WTC11 (cell line): ENCODE measurements around the gene RBL1. TPM values are rescaled to one million over a fixed set of nuclear protein-coding genes. Genes with fewer than 3 reads are reported as not detected.

Experiments used
- ATAC-seq: fragments of 200-7000 bp; cut with Tn5 transposase; 2 replicates; pipeline ENCODE4 v1.10.0; 2021; ENCODE audit warnings: mild to moderate bottlenecking, moderate library complexity
- CTCF ChIA-PET: fragments of 300-600 bp; sonication (Branson Sonifier 250); formaldehyde crosslinking; loops from one replicate; lab custom pipeline; 2021; ENCODE audit warnings: antibody characterized with exemption; lab: Charles Lee
- POLR2A ChIA-PET: fragments of 350-600 bp; sonication (Branson Sonifier 250); formaldehyde crosslinking; loops from one replicate; lab custom pipeline; 2021; ENCODE audit warnings: antibody characterized with exemption; lab: Charles Lee
- DNase-seq: peaks from one replicate; pipeline ENCODE4 v3.0.0; 2021; ENCODE audit warnings: low spot score
- H3K27ac Mint-ChIP-seq: 2 replicates; pipeline ENCODE4 v1.8.0; 2021; ENCODE audit warnings: mixed read lengths
- H3K27me3 Mint-ChIP-seq: 2 replicates; pipeline ENCODE4 v1.8.0; 2021; ENCODE audit warnings: low read depth, mild to moderate bottlenecking, moderate library complexity, mixed read lengths
- H3K36me3 Mint-ChIP-seq: 2 replicates; pipeline ENCODE4 v1.8.0; 2021; ENCODE audit warnings: mixed read lengths
- H3K4me1 Mint-ChIP-seq: 2 replicates; pipeline ENCODE4 v1.8.0; 2022; ENCODE audit warnings: mixed read lengths
- H3K4me3 Mint-ChIP-seq: 2 replicates; pipeline ENCODE4 v1.8.0; 2021; ENCODE audit warnings: mild to moderate bottlenecking, moderate library complexity, mixed read lengths
- H3K9me3 Mint-ChIP-seq: 2 replicates; pipeline ENCODE4 v1.8.0; 2021; ENCODE audit warnings: mixed read lengths
- ATF2 ChIP-seq: sonication (generic); formaldehyde crosslinking; IDR thresholded peaks from 2 replicates; pipeline ENCODE4 v1.8.1; 2022; ENCODE audit warnings: low read depth, missing genetic modification reagents, borderline replicate concordance
- CBFB ChIP-seq: sonication (generic); formaldehyde crosslinking; IDR thresholded peaks from 2 replicates; pipeline ENCODE4 v1.8.1; 2022; ENCODE audit warnings: mild to moderate bottlenecking, low read depth, missing genetic modification reagents
- E2F5 ChIP-seq: sonication (generic); formaldehyde crosslinking; IDR thresholded peaks from 2 replicates; pipeline ENCODE4 v1.8.1; 2022; ENCODE audit warnings: mild to moderate bottlenecking, moderate library complexity, missing genetic modification reagents
- EMX1 ChIP-seq: fragments of 250-450 bp; sonication (Bioruptor Pico); IDR thresholded peaks from 2 replicates; pipeline ENCODE4 v1.8.0; 2021; ENCODE audit warnings: mild to moderate bottlenecking
- GTF2I ChIP-seq: fragments of 250-450 bp; sonication (Bioruptor Pico); conservative IDR thresholded peaks from 2 replicates; pipeline ENCODE4 v1.4.0; 2021; ENCODE audit warnings: mild to moderate bottlenecking
- HMGA2 ChIP-seq: fragments of 250-450 bp; sonication (Bioruptor Pico); IDR thresholded peaks from 2 replicates; pipeline ENCODE4 v1.4.0; 2021; ENCODE audit warnings: mild to moderate bottlenecking, moderate library complexity
- MXD4 ChIP-seq: fragments of 250-450 bp; sonication (Bioruptor Pico); IDR thresholded peaks from 2 replicates; pipeline ENCODE4 v1.8.0; 2021; ENCODE audit warnings: mild to moderate bottlenecking, moderate library complexity, borderline replicate concordance
- TP53 ChIP-seq: sonication (generic); formaldehyde crosslinking; IDR thresholded peaks from 2 replicates; pipeline ENCODE4 v1.8.1; 2023; ENCODE audit warnings: mild to moderate bottlenecking, missing genetic modification reagents
- ZNF281 ChIP-seq: sonication (generic); formaldehyde crosslinking; IDR thresholded peaks from 2 replicates; pipeline ENCODE4 v1.8.0; 2023; ENCODE audit warnings: mild to moderate bottlenecking, missing genetic modification reagents
- ZNF396 ChIP-seq: fragments of 250-450 bp; sonication (Bioruptor Pico); IDR thresholded peaks from 2 replicates; pipeline ENCODE4 v1.8.0; 2021; ENCODE audit warnings: mild to moderate bottlenecking, moderate library complexity, borderline replicate concordance
- ZNF671 ChIP-seq: fragments of 250-450 bp; sonication (Bioruptor Pico); IDR thresholded peaks from 2 replicates; pipeline ENCODE4 v1.8.0; 2021; ENCODE audit warnings: mild to moderate bottlenecking
- total RNA-seq: library from RNA; stranded (reverse); gene quantifications from 3 replicates; pipeline ENCODE4 v1.2.3, GENCODE V29; 2021
- TF ChIP-seq, protein P1 (sequence below): sonication (generic); formaldehyde crosslinking; IDR thresholded peaks from 2 replicates; pipeline ENCODE4 v1.8.1; 2023; ENCODE audit warnings: mild to moderate bottlenecking, missing genetic modification reagents, moderate library complexity
- TF ChIP-seq, protein P2 (sequence below): fragments of 250-450 bp; sonication (Bioruptor Pico); IDR thresholded peaks from 2 replicates; pipeline ENCODE4 v2.1.2; 2022; ENCODE audit warnings: mild to moderate bottlenecking, moderate library complexity
- TF ChIP-seq, protein P3 (sequence below): sonication (generic); formaldehyde crosslinking; IDR thresholded peaks from 2 replicates; pipeline ENCODE4 v1.8.0; 2022; ENCODE audit warnings: mild to moderate bottlenecking, missing genetic modification reagents
- TF ChIP-seq, protein P4 (sequence below): fragments of 250-450 bp; sonication (Bioruptor Pico); IDR thresholded peaks from 2 replicates; pipeline ENCODE4 v1.9.0; 2021; ENCODE audit warnings: mild to moderate bottlenecking
- TF ChIP-seq, protein P5 (sequence below): sonication (generic); formaldehyde crosslinking; IDR thresholded peaks from 2 replicates; pipeline ENCODE4 v1.8.1; 2023; ENCODE audit warnings: mild to moderate bottlenecking, missing genetic modification reagents, borderline replicate concordance

Gene RBL1
- total RNA-seq, 1 experiment from 2014 or later, result 11.1 TPM

GRCh38 chr20:36956016-36956415 lies 139.8 kb downstream of the RBL1 start (continued):
- TF ChIP-seq ZNF281 (CRISPR knock-in tag) (no peak), ZNF671 (no peak), MXD4 (no peak), ATF2 (CRISPR knock-in tag) (no peak), GTF2I (CRISPR knock-in tag) (no peak), ZNF396 (CRISPR knock-in tag) (no peak), CBFB (CRISPR knock-in tag) (no peak)
- TF ChIP-seq, protein P1, sequence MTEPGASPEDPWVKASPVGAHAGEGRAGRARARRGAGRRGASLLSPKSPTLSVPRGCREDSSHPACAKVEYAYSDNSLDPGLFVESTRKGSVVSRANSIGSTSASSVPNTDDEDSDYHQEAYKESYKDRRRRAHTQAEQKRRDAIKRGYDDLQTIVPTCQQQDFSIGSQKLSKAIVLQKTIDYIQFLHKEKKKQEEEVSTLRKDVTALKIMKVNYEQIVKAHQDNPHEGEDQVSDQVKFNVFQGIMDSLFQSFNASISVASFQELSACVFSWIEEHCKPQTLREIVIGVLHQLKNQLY (CRISPR knock-in tag), result no peak
- TF ChIP-seq, protein P2, sequence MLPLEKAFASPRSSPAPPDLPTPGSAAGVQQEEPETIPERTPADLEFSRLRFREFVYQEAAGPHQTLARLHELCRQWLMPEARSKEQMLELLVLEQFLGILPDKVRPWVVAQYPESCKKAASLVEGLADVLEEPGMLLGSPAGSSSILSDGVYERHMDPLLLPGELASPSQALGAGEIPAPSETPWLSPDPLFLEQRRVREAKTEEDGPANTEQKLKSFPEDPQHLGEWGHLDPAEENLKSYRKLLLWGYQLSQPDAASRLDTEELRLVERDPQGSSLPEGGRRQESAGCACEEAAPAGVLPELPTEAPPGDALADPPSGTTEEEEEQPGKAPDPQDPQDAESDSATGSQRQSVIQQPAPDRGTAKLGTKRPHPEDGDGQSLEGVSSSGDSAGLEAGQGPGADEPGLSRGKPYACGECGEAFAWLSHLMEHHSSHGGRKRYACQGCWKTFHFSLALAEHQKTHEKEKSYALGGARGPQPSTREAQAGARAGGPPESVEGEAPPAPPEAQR (CRISPR knock-in tag), result no peak
- TF ChIP-seq, protein P3, sequence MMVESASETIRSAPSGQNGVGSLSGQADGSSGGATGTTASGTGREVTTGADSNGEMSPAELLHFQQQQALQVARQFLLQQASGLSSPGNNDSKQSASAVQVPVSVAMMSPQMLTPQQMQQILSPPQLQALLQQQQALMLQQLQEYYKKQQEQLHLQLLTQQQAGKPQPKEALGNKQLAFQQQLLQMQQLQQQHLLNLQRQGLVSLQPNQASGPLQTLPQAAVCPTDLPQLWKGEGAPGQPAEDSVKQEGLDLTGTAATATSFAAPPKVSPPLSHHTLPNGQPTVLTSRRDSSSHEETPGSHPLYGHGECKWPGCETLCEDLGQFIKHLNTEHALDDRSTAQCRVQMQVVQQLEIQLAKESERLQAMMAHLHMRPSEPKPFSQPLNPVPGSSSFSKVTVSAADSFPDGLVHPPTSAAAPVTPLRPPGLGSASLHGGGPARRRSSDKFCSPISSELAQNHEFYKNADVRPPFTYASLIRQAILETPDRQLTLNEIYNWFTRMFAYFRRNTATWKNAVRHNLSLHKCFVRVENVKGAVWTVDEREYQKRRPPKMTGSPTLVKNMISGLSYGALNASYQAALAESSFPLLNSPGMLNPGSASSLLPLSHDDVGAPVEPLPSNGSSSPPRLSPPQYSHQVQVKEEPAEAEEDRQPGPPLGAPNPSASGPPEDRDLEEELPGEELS (CRISPR knock-in tag), result no peak

- CTCF ChIA-PET, result no interaction called here
- POLR2A ChIA-PET, result no interaction called here
- ATAC-seq, result peak; percentile 5
- H3K27ac Mint-ChIP-seq, result peak overlapping the region; percentile 89
- DNase-seq, result no peak
- peak overlapping the region; percentile 88 for H3K4me3 Mint-ChIP-seq
- H3K9me3 Mint-ChIP-seq, result no peaks in the 10 kb centered on the region
- peaks cover 28% of the 10 kb centered on the region for H3K4me1 Mint-ChIP-seq
- no peaks in the 10 kb centered on the region; the same call in 1 of the 2 replicates for H3K27me3 Mint-ChIP-seq
- H3K36me3 Mint-ChIP-seq, result peaks cover 2% of the 10 kb centered on the region
- TF ChIP-seq ZNF396 (CRISPR knock-in tag) (no peak), EMX1 (CRISPR knock-in tag) (no peak), E2F5 (CRISPR knock-in tag) (no peak), TP53 (CRISPR knock-in tag) (no peak), HMGA2 (CRISPR knock-in tag) (no peak)
- TF ChIP-seq, protein P4, sequence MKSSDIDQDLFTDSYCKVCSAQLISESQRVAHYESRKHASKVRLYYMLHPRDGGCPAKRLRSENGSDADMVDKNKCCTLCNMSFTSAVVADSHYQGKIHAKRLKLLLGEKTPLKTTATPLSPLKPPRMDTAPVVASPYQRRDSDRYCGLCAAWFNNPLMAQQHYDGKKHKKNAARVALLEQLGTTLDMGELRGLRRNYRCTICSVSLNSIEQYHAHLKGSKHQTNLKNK (CRISPR knock-in tag), result no peak
- TF ChIP-seq, protein P2 (CRISPR knock-in tag), result no peak
- TF ChIP-seq, protein P5, sequence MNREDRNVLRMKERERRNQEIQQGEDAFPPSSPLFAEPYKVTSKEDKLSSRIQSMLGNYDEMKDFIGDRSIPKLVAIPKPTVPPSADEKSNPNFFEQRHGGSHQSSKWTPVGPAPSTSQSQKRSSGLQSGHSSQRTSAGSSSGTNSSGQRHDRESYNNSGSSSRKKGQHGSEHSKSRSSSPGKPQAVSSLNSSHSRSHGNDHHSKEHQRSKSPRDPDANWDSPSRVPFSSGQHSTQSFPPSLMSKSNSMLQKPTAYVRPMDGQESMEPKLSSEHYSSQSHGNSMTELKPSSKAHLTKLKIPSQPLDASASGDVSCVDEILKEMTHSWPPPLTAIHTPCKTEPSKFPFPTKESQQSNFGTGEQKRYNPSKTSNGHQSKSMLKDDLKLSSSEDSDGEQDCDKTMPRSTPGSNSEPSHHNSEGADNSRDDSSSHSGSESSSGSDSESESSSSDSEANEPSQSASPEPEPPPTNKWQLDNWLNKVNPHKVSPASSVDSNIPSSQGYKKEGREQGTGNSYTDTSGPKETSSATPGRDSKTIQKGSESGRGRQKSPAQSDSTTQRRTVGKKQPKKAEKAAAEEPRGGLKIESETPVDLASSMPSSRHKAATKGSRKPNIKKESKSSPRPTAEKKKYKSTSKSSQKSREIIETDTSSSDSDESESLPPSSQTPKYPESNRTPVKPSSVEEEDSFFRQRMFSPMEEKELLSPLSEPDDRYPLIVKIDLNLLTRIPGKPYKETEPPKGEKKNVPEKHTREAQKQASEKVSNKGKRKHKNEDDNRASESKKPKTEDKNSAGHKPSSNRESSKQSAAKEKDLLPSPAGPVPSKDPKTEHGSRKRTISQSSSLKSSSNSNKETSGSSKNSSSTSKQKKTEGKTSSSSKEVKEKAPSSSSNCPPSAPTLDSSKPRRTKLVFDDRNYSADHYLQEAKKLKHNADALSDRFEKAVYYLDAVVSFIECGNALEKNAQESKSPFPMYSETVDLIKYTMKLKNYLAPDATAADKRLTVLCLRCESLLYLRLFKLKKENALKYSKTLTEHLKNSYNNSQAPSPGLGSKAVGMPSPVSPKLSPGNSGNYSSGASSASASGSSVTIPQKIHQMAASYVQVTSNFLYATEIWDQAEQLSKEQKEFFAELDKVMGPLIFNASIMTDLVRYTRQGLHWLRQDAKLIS (CRISPR knock-in tag), result no peak
Measured at GRCh38 chr20:36951979-36952738, 143.6 kb downstream of the RBL1 start.
